GM10248 (cell line): ENCODE results near the gene EPB41L4B.

ENCODE experiments used
- CTCF ChIA-PET: fragments of 300-600 bp; sonication (Branson Sonifier 250); formaldehyde crosslinking; extraction: SDS; loops from one replicate; lab custom pipeline; 2021; ENCODE audit warnings: antibody characterized with exemption; lab: Yijun Ruan, JAX
- POLR2A ChIA-PET: fragments of 350-650 bp; sonication (Branson Sonifier 250); formaldehyde crosslinking; extraction: SDS; loops from one replicate; lab custom pipeline; 2020; ENCODE audit warnings: antibody characterized with exemption; lab: Yijun Ruan, JAX
- DNase-seq: peaks from one replicate; pipeline ENCODE4 v3.0.0; 2012; ENCODE audit errors: extremely low spot score
- TF ChIP-seq, protein P1 (sequence below): IDR thresholded peaks from 2 replicates; pipeline ENCODE4 v1.5.1; 2012; ENCODE audit warnings: mild to moderate bottlenecking, low read depth; ENCODE audit errors: extremely low read depth, missing control alignments, control extremely low read depth

Gene EPB41L4B

DNA sequence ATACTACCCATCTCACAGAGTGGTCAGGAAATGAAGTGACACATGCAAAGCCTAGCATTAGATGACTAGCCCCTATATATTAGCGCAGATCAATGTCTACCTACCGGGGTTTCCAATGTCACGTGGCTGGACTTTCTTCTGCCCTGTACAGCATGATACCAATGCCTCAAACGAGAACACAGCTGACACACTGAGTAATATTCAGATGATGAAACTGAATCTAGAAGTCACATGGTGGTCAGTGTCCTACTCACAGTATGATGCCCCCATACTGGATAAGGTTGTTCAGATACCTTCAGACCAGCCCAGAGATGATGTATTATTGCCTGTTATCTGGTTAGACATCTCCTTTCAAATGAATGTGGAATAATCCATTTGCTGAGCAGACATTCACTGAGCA lies 82.7 kb downstream of the EPB41L4B start:
- CTCF ChIA-PET: no interaction called here
- TF ChIP-seq, protein P1, sequence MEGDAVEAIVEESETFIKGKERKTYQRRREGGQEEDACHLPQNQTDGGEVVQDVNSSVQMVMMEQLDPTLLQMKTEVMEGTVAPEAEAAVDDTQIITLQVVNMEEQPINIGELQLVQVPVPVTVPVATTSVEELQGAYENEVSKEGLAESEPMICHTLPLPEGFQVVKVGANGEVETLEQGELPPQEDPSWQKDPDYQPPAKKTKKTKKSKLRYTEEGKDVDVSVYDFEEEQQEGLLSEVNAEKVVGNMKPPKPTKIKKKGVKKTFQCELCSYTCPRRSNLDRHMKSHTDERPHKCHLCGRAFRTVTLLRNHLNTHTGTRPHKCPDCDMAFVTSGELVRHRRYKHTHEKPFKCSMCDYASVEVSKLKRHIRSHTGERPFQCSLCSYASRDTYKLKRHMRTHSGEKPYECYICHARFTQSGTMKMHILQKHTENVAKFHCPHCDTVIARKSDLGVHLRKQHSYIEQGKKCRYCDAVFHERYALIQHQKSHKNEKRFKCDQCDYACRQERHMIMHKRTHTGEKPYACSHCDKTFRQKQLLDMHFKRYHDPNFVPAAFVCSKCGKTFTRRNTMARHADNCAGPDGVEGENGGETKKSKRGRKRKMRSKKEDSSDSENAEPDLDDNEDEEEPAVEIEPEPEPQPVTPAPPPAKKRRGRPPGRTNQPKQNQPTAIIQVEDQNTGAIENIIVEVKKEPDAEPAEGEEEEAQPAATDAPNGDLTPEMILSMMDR: no peak
- no peak for DNase-seq
- POLR2A ChIA-PET: no interaction called here

DNA sequence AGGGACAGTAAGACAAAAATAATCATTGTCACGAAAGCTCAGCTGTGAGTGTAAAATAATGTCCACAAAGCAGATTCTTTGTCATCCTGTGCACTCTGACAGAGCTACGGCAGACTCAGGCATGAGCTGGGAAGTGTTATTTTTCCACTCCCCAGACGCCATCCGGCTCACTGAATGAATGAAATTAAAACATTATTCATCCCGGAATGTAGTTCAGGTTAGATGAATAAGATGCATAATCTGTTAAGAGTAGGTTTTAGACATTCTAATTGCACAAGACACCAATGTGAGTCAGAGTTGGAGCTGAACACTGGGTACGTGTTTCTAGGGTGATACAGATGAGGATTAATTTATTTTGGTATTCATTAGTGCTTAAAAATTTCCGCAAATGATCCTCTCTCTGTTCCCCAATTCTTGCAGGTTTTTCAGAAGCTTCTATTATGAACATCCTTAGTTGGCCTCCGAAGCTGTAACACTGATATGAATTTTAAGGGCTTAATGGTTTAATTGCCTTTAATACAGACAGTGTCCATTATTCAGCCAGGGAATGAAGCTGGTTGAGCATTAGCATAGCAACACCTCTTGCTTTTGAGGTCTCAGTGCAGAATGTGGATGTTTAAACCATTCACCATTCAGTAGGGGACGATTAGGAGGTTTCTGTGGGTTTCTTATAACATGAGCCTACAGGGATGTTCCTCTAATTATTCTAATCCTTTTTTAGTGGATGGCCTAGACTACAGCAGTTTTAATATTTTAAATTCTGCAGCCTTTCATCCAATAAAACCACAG lies 88.2 kb downstream of the EPB41L4B start:
- ChIA-PET POLR2A (no interaction called here), CTCF (interaction anchor here (1.8 kb wide), 1 partner anchor 9 kb away, joined by 5 read pairs; no protein-coding TSS in a partner anchor)
- TF ChIP-seq, protein P1: no peak
- no peak for DNase-seq

DNA sequence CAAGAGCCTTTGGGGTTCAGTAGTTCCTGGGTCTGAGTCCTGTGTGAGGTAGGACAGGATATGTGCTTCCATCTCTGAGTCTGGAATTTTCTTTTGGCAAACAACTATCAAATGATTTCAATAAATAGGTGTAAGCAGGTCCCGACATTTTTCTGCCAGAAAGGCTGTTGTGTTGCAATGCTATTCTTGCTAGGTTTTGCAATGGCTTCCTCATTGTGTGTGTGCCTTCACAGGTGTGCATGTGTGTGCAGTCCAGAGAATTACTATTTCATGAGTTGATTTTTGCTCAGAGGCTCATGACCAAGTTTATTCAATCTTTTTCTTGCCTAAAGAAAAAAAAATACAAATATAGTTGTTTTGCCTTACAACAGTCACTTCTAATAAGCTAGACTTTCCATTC lies 89.3 kb downstream of the EPB41L4B start:
- DNase-seq: no peak
- ChIA-PET POLR2A (no interaction called here), CTCF (interaction anchor here (1.2 to 1.8 kb wide), 3 partner anchors 10 to 14 kb away, joined by 3 to 5 read pairs (median 4); no protein-coding TSS in a partner anchor)
- TF ChIP-seq, protein P1: no peak

DNA sequence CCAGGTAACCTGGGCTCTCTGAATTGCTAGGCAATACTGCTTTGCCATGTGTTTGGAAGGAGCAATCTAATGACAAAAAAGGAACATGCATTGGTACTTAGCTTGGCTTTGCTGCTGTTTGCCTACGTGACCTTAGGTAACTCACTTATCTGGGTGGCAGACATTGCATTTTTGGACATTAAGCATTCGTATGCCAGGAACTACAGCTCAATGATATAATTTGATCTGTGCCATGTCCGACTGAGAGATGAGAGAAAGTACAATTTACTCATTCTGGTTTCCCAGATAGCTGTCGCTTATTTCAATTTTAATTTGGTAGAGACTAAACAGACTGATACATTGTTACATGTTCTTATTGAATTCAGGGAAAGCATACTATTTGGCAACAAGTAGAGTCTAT lies 90.6 kb downstream of the EPB41L4B start:
- TF ChIP-seq, protein P1: no peak
- POLR2A ChIA-PET: no interaction called here
- DNase-seq: no peak
- CTCF ChIA-PET: interaction anchor here (0.9 to 1.8 kb wide), 4 partner anchors 9 to 44 kb away, joined by 3 to 4 read pairs (median 4); no protein-coding TSS in a partner anchor

DNA sequence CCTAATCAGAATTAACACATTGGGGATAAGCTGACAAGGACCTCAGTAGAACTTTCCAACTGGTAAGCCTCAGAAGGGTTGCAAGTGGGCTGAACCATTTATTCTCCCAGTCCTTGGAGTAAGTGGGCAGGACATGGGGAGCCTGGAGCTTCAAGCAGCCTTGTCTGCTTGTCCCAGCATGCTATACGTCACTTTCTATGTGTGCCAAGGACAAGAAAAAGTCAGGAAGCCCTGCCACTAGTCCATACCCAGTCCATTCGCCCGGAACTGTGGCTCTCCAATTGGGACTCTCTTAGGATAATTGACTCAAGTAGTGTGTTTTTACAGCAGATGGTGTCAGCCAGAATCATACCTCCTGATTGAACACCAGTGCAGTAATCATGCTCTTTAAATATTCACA lies 91.2 kb downstream of the EPB41L4B start:
- ChIA-PET CTCF (interaction anchor here (0.9 to 1.8 kb wide), 4 partner anchors 12 to 173 kb away, joined by 3 to 4 read pairs (median 4); no protein-coding TSS in a partner anchor), POLR2A (no interaction called here)
- TF ChIP-seq, protein P1: no peak
- no peak for DNase-seq

DNA sequence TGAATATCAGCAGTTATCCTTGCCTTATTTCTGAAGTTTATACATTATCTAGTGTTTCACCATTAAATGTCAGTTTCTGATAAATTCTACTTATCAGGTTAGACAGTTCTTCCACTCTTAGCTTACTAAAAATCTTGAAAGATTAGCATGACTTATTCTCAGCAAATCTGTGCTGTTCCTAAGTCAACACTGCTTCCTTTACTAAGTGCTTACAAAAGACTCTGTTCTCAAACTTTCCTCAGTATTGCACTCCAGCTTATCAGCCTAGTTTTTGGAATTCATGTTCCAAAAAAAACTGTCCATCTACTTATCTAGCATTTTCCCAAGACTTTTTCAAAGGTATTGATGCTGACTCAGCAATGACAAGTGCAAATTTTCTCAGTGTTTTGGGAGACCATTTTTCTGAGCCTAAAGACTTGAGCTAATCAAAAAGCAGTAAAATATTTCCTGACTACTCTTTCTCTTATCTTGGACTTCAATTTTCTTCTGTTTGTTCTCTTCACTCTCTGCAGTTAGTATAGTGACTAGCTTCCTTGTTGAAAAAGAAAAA lies 92.7 kb downstream of the EPB41L4B start:
- no peak for DNase-seq
- CTCF ChIA-PET: interaction anchor here (0.9 to 1.4 kb wide), 2 partner anchors 13 to 174 kb away, joined by 3 read pairs; no protein-coding TSS in a partner anchor
- TF ChIP-seq, protein P1: no peak
- POLR2A ChIA-PET: no interaction called here
